ENCODE data around the gene MRAP.

The MRAP gene

GRCh38 chr21:32350211-32350980 is 51.7 kb downstream of the MRAP start:
- H4K20me1 ChIP-seq (ENCODE audit: insufficient read depth, low read length), result no peaks in the 10 kb centered on the region
- no peak overlapping the region for H3K27ac ChIP-seq (ENCODE audit: low read depth, low read length, poor library complexity, severe bottlenecking)
- no peaks in the 10 kb centered on the region for H3F3A ChIP-seq (ENCODE audit: insufficient read depth, low read length)

GRCh38 chr21:32350981-32351380 is 52.3 kb downstream of the MRAP start:
- Histone ChIP-seq H3K79me2 (ENCODE audit: insufficient read depth, low read length) (no peaks in the 10 kb centered on the region), H3K4me1 (ENCODE audit: insufficient read depth, low read length, severe bottlenecking) (no peaks in the 10 kb centered on the region), H3K27ac (ENCODE audit: low read depth, low read length, poor library complexity, severe bottlenecking) (no peak overlapping the region), H2AFZ (ENCODE audit: low read length) (no peak overlapping the region), H3K27me3 (ENCODE audit: insufficient read depth, low read length) (no peaks in the 10 kb centered on the region), H3K36me3 (ENCODE audit: insufficient read depth, low read length) (peaks cover 100% of the 10 kb centered on the region), H3F3A (ENCODE audit: insufficient read depth, low read length) (no peaks in the 10 kb centered on the region), H4K20me1 (ENCODE audit: insufficient read depth, low read length) (no peaks in the 10 kb centered on the region), H3K4me2 (ENCODE audit: low read length) (no peak overlapping the region), H3K9me2 (ENCODE audit: low read depth, low read length) (no peaks in the 10 kb centered on the region), H3K4me3 (ENCODE audit: low read depth, low read length, poor library complexity, severe bottlenecking) (no peak overlapping the region), H3K9ac (ENCODE audit: low read length) (no peak overlapping the region), H3K9me3 (ENCODE audit: low read length) (no peaks in the 10 kb centered on the region)
- TF ChIP-seq CTCF (IDR thresholded peaks at IDR 0.05; ENCODE audit: low read length) (no peak), EZH2 (IDR thresholded peaks at IDR 0.05; ENCODE audit: borderline replicate concordance, low read length) (no peak)

More at GRCh38 chr21:32350211-32350980, 51.7 kb downstream of the MRAP start:
- no peaks in the 10 kb centered on the region for H3K27me3 ChIP-seq (ENCODE audit: insufficient read depth, low read length)
- H2AFZ ChIP-seq (ENCODE audit: low read length), result no peak overlapping the region
- no peak overlapping the region for H3K4me3 ChIP-seq (ENCODE audit: low read depth, low read length, poor library complexity, severe bottlenecking)
- no peaks in the 10 kb centered on the region for H3K79me2 ChIP-seq (ENCODE audit: insufficient read depth, low read length)
- no peaks in the 10 kb centered on the region for H3K9me2 ChIP-seq (ENCODE audit: low read depth, low read length)
- H3K9me3 ChIP-seq (ENCODE audit: low read length), result no peaks in the 10 kb centered on the region
- TF ChIP-seq CTCF (IDR thresholded peaks at IDR 0.05; ENCODE audit: low read length) (no peak), EZH2 (IDR thresholded peaks at IDR 0.05; ENCODE audit: borderline replicate concordance, low read length) (no peak)
- no peaks in the 10 kb centered on the region for H3K4me1 ChIP-seq (ENCODE audit: insufficient read depth, low read length, severe bottlenecking)
- no peak overlapping the region for H3K9ac ChIP-seq (ENCODE audit: low read length)
- no peak overlapping the region for H3K4me2 ChIP-seq (ENCODE audit: low read length)
- H3K36me3 ChIP-seq (ENCODE audit: insufficient read depth, low read length), result peaks cover 100% of the 10 kb centered on the region

- Histone ChIP-seq H2AFZ (ENCODE audit: low read length) (no peak overlapping the region), H3K36me3 (ENCODE audit: insufficient read depth, low read length) (peaks cover 100% of the 10 kb centered on the region), H3K9me2 (ENCODE audit: low read depth, low read length) (no peaks in the 10 kb centered on the region), H3K9ac (ENCODE audit: low read length) (no peak overlapping the region), H3K9me3 (ENCODE audit: low read length) (no peaks in the 10 kb centered on the region), H3K27me3 (ENCODE audit: insufficient read depth, low read length) (no peaks in the 10 kb centered on the region), H3K4me3 (ENCODE audit: low read depth, low read length, poor library complexity, severe bottlenecking) (no peak overlapping the region), H3K79me2 (ENCODE audit: insufficient read depth, low read length) (no peaks in the 10 kb centered on the region), H3F3A (ENCODE audit: insufficient read depth, low read length) (no peaks in the 10 kb centered on the region), H3K27ac (ENCODE audit: low read depth, low read length, poor library complexity, severe bottlenecking) (no peak overlapping the region), H4K20me1 (ENCODE audit: insufficient read depth, low read length) (no peaks in the 10 kb centered on the region), H3K4me1 (ENCODE audit: insufficient read depth, low read length, severe bottlenecking) (no peaks in the 10 kb centered on the region), H3K4me2 (ENCODE audit: low read length) (no peak overlapping the region)
- TF ChIP-seq CTCF (IDR thresholded peaks at IDR 0.05; ENCODE audit: low read length) (no peak), EZH2 (IDR thresholded peaks at IDR 0.05; ENCODE audit: borderline replicate concordance, low read length) (no peak)
Measured at GRCh38 chr21:32351428-32351827, 52.8 kb downstream of the MRAP start.
